ENCODE results near the gene ZNF513.

ZNF513 gene

DNA sequence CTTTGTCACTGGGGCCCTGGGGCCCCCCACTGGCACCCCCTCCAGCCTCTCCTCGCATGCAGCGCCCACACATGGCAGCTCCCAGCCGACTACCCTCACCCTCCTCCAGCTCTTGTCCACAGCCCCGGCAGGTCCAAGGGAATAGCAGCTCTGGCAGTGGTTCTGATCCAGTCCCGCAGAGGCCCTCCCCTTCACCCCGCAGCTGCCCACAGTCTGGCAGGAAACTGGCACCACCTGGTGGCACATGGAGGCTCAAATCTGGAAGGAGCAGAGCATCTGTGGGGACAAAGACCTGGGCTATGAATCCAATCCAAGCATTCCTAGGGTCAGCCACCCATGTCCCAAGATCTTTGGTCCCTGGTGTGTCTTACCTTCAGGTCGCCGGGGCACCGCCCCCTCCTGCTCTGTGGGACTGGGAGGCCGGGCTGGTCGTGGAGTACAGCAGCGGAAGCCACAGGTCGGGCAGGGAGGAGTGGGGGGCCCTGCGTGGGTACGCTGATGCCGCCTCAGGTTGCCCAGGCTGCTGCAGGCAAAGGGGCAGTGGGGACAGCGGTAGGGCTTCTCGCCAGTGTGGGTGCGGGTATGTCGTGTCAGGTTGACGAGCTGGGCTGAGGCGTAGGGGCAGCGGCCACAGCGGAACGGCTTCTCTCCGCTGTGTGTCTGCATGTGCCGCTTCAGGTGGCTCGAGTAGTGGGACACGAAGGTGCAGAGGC lies 2.3 kb downstream of the ZNF513 start:
- in situ Hi-C loops (cut with HindIII; ENCODE audit: low sequenced_read_pairs): no loop called here
- H3K4me3 ChIP-seq (ENCODE audit: low read depth, low read length): no peak overlapping the region
- DNase-seq (ENCODE audit: low read depth): no peak
- no peak for TF ChIP-seq CTCF (IDR thresholded peaks at IDR 0.05; ENCODE audit: low read depth, low read length, missing control alignments)

GRCh38 chr2:27377618-27378095 lies 2.9 kb downstream of the ZNF513 start:
- no peak overlapping the region for H3K4me3 ChIP-seq (ENCODE audit: low read depth, low read length)
- in situ Hi-C loops (cut with HindIII; ENCODE audit: low sequenced_read_pairs): no loop called here

DNA sequence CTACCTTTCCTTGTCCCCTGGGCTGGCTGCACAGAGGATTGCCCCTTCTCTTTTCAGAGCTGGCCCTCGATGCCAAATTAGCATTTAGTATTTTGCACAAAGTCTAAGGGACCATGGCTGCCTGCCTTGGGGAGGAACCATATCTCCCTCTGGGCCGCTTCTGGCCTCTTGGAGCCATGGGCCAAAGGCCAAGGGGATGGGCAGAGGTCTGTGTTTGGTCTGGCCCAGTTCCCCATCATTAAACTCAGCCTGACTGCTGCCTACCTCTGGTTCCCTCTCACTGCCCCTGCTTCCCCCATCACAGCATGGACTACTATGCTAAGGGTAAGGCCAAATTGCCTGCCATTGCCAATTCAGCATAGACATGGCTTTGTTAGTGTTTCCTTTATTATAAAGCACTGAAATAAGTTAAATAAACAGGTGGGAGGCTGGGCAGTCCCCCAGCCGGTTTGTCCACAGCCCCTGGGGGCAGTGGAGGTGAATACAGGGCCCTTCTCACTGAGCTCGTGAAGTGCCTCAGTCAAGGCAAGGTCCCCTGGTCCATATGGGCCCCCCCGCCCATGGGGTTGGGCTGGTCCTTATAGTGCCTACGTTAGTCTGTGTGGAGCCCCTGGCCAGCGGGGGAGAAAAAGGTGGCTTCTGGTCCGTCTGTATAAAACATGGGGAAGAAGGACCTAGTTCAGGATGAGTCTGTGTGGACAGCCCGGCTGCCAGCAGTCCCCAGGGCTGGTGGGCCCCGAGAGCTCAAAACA lies 3.5 kb downstream of the ZNF513 start:
- in situ Hi-C loops (cut with HindIII; ENCODE audit: low sequenced_read_pairs): no loop called here
- no peak for TF ChIP-seq CTCF (IDR thresholded peaks at IDR 0.05; ENCODE audit: low read depth, low read length, missing control alignments)
- no peak overlapping the region for H3K4me3 ChIP-seq (ENCODE audit: low read depth, low read length)
- DNase-seq (ENCODE audit: low read depth): no peak

More at GRCh38 chr2:27377618-27378095, 2.9 kb downstream of the ZNF513 start:
- DNase-seq (ENCODE audit: low read depth): no peak
- TF ChIP-seq CTCF (IDR thresholded peaks at IDR 0.05; ENCODE audit: low read depth, low read length, missing control alignments): no peak

- no peak overlapping the region for H3K4me3 ChIP-seq (ENCODE audit: low read depth, low read length)
- in situ Hi-C loops (cut with HindIII; ENCODE audit: low sequenced_read_pairs): no loop called here
- DNase-seq (ENCODE audit: low read depth): no peak
- no peak for TF ChIP-seq CTCF (IDR thresholded peaks at IDR 0.05; ENCODE audit: low read depth, low read length, missing control alignments)
These were observed 4.2 kb downstream of the ZNF513 start for GRCh38 chr2:27376151-27376865.

- no peak overlapping the region for H3K4me3 ChIP-seq (ENCODE audit: low read depth, low read length)
- in situ Hi-C loops (cut with HindIII; ENCODE audit: low sequenced_read_pairs): no loop called here
- no peak for DNase-seq (ENCODE audit: low read depth)
- TF ChIP-seq CTCF (IDR thresholded peaks at IDR 0.05; ENCODE audit: low read depth, low read length, missing control alignments): no peak
These were observed 4.9 kb downstream of the ZNF513 start for GRCh38 chr2:27375513-27376099.

GRCh38 chr2:27373567-27373966 lies 7.0 kb downstream of the ZNF513 start:
- in situ Hi-C loops (cut with HindIII; ENCODE audit: low sequenced_read_pairs): no loop called here
- TF ChIP-seq CTCF (IDR thresholded peaks at IDR 0.05; ENCODE audit: low read depth, low read length, missing control alignments): no peak
- no peak overlapping the region for H3K4me3 ChIP-seq (ENCODE audit: low read depth, low read length)
- DNase-seq (ENCODE audit: low read depth): no peak

Measured in astrocyte of the cerebellum (primary cell).